Measurements from ENCODE around the gene SMYD5.
"Not testable (repeated sequence)": the region's sequence is repeated elsewhere in the genome, so short reads cannot be mapped to it uniquely, and the experiment has no call there.

Gene SMYD5

GRCh38 chr2:73214120-73215035, at the start of gene SMYD5:
SMYD5 (plus strand) TSS chr2:73214245; CDS start chr2:73214267, 22 bp downstream.
- peak; percentile 85 for DNase-seq (ENCODE audit: low spot score)

GRCh38 chr2:73165978-73166377, 48.1 kb upstream of the SMYD5 start:
- not testable (repeated sequence) for DNase-seq (ENCODE audit: low spot score)

- DNase-seq (ENCODE audit: low spot score): not testable (repeated sequence)
Observed at GRCh38 chr2:73166813-73167212, 47.2 kb upstream of the SMYD5 start.

GRCh38 chr2:73168348-73168747, 45.7 kb upstream of the SMYD5 start:
- not testable (repeated sequence) for DNase-seq (ENCODE audit: low spot score)

- DNase-seq (ENCODE audit: low spot score): not testable (repeated sequence)
Observed at GRCh38 chr2:73170341-73170740, 43.7 kb upstream of the SMYD5 start.

- peak; percentile 29 for DNase-seq (ENCODE audit: low spot score)
Observed at GRCh38 chr2:73172963-73173362, 41.1 kb upstream of the SMYD5 start.

GRCh38 chr2:73173781-73174180, 40.3 kb upstream of the SMYD5 start:
- no peak for DNase-seq (ENCODE audit: low spot score)

- no peak for DNase-seq (ENCODE audit: low spot score)
Observed at GRCh38 chr2:73174244-73174643, 39.8 kb upstream of the SMYD5 start.

- DNase-seq (ENCODE audit: low spot score): no peak
Observed at GRCh38 chr2:73174941-73175662, 38.9 kb upstream of the SMYD5 start.

GRCh38 chr2:73175663-73176204, 38.3 kb upstream of the SMYD5 start:
- peak; percentile 31 for DNase-seq (ENCODE audit: low spot score)

GRCh38 chr2:73176205-73176880, 37.7 kb upstream of the SMYD5 start:
- peak; percentile 20 for DNase-seq (ENCODE audit: low spot score)

GRCh38 chr2:73176881-73177644, 37.0 kb upstream of the SMYD5 start:
- peak; percentile 72 for DNase-seq (ENCODE audit: low spot score)

GRCh38 chr2:73177645-73178255, 36.3 kb upstream of the SMYD5 start:
- DNase-seq (ENCODE audit: low spot score): no peak

- peak; percentile 86 for DNase-seq (ENCODE audit: low spot score)
Observed at GRCh38 chr2:73185965-73186364, 28.1 kb upstream of the SMYD5 start.

- no peak for DNase-seq (ENCODE audit: low spot score)
Observed at GRCh38 chr2:73187549-73187948, 26.5 kb upstream of the SMYD5 start.

- DNase-seq (ENCODE audit: low spot score): no peak
Observed at GRCh38 chr2:73197579-73197978, 16.5 kb upstream of the SMYD5 start.

GRCh38 chr2:73200281-73200680, 13.8 kb upstream of the SMYD5 start:
- not testable (repeated sequence) for DNase-seq (ENCODE audit: low spot score)

GRCh38 chr2:73202156-73203054, 11.6 kb upstream of the SMYD5 start, which contains the start of gene NOTO:
NOTO (plus strand) TSS chr2:73202574; CDS start chr2:73202667, 93 bp downstream.
- no peak for DNase-seq (ENCODE audit: low spot score)

GRCh38 chr2:73203055-73203681, 10.9 kb upstream of the SMYD5 start:
- no peak for DNase-seq (ENCODE audit: low spot score)
